SK-N-SH treated with all-trans-retinoic acid at 6 μM for 48 hours (cell line): ENCODE results near the gene UBA1.

ENCODE experiments used
- SNAI2 ChIP-seq: fragments of 250-450 bp; sonication (Bioruptor Pico); IDR thresholded peaks from 2 replicates; pipeline ENCODE4 v1.5.0; 2020; ENCODE audit warnings: mild to moderate bottlenecking, moderate library complexity
- TOX ChIP-seq: fragments of 250-450 bp; sonication (Bioruptor Pico); IDR thresholded peaks from 2 replicates; pipeline ENCODE4 v1.8.0; 2021; ENCODE audit warnings: mild to moderate bottlenecking, moderate library complexity, borderline replicate concordance
- ZNF565 ChIP-seq: fragments of 450-650 bp; formaldehyde crosslinking; conservative IDR thresholded peaks from 2 replicates; pipeline ENCODE4 v1.5.0; 2020; ENCODE audit warnings: low read depth, mild to moderate bottlenecking, moderate library complexity
- ZNF8 ChIP-seq: fragments of 450-650 bp; formaldehyde crosslinking; IDR thresholded peaks from 2 replicates; pipeline ENCODE4 v1.5.0; 2020; ENCODE audit warnings: mild to moderate bottlenecking, moderate library complexity

- no peak for TF ChIP-seq ZNF8 (CRISPR knock-in tag)
- TF ChIP-seq TOX (CRISPR knock-in tag): no peak
- TF ChIP-seq SNAI2 (CRISPR knock-in tag): no peak
- TF ChIP-seq ZNF565: no peak
Measured at GRCh38 chrX:47151435-47151834, 42.2 kb upstream of the UBA1 start.
